ENCODE data around the gene POU2F2.

Gene POU2F2

DNA sequence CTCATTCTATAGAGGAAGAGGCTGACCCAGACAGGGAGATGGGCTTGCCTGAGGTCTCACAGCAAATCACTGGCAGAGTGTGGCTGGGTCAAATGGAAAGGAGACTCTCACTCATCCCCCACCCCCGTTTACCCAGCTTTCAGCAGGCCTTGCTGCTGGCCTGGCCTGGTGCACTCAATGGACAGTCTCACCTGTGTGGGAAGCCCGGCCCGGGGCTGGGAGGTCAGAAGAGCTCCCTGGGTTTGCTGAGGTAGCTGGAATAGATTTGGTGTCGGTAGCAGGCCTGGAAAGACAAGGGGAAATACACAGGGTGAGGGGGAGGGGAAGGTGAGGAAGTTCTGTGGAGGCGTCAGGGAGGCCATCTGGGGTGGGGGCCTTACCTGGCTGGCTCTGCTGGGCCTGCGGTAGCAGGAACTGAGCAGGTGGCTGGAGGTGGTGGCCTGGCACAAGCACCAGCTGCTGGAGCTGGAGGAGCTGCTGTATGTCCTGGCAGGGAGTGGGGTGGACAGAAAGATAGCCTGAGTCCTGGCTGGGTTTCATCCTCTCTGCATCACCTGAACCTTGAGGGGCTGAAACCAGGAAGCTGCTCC lies 32.8 kb downstream of the POU2F2 start:
- no peak for DNase-seq (ENCODE audit: low spot score)

- no peak for DNase-seq (ENCODE audit: low spot score)
These were observed 33.5 kb downstream of the POU2F2 start for GRCh38 chr19:42098781-42099180.

- DNase-seq (ENCODE audit: low spot score) = no peak
These were observed 34.8 kb downstream of the POU2F2 start for GRCh38 chr19:42097461-42097860.

- no peak for DNase-seq (ENCODE audit: low spot score)
These were observed 35.9 kb downstream of the POU2F2 start for GRCh38 chr19:42096255-42096837.

DNA sequence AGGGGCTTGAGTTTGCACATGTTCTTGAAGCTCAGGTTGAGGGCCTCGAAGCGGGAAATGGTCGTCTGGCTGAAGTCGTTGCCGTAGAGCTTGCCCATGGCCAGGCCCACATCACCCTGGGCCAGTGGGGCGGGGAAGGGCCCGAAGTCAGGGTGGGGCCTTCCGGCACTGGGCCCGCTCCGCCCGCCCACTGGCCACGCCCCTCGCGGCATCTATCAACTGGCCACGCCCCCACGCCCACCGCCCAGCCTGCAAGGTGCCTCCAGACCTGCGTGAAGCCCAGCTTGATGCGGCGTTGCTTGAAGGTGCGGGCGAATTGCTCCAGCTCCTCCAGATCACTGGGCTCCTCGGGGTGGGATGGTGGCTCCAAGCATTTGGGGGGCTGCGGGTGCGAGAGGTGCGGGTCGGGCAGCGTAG lies 36.4 kb downstream of the POU2F2 start:
- DNase-seq (ENCODE audit: low spot score) = no peak

DNA sequence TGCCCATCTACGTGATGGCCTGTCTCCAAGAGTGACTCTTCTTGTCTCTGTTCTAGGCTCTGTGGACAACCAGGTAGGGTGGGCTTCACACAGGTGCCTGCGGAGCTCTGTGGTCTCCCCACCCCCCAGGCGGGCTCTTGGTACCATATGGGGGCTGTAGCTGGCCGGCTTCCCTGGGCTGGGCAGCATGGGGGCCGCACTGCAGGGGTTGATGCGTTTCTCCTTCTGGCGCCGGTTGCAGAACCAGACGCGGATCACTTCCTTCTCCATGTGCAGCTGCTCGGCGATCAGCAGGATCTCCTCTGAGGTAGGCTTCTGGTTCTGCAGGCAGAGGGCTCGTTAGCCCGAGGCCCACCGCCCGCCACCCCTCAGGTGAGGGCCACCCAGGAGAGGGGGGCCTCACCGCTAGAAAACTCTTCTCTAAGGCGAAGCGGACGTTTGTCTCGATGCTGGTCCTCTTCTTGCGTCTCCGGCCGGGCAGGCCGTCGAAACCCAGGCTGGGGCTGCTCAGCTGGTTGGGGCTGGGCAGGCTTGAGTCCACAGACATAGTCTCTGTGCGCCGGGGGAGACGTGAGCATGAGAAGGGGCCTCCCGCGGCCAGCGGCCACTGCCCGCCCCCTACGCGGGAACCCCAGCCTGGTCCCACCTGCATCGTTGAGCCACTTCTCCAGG lies 37.0 kb downstream of the POU2F2 start:
- DNase-seq (ENCODE audit: low spot score) = no peak

GRCh38 chr19:42093926-42094325 lies 38.3 kb downstream of the POU2F2 start:
- no peak for DNase-seq (ENCODE audit: low spot score)

DNA sequence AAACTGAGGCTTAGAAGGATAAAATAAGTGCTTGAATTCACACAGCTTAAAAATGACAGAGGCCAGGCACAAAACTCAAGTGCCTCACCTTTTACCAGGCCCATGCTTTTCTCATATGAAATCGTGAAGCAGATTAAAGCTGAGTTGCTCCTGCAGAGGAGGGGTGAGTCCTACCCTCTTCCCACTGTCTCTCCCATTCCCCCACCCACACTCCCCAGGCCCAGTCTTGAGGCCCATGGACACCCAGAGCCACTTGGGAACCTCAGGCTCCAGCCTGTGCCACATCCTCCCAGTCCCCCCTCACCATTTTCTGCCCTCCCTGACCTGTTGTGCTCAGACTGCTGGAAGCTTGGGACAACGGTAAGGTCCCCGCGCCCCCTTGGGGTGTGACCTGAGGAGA lies 38.7 kb downstream of the POU2F2 start:
- DNase-seq (ENCODE audit: low spot score) = no peak

DNA sequence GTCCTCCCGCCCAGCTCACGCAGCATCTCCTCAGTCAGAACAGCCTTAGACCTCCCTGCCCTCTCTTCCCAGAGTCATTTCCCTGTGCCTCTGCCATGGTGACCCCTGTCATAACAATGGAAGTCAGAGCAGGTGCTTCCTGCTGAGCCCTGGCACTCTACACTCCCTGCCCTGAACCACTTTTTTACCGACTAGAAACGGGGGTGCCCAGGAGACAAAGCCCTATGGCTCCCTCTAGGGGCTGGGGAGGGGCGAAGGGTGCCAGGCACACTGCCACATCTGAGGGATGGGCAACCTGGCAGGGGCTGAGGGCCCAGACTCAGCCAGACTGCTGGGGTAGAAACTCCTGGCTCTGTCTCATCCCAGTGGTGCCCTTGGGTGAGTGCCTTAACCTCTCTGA lies 39.9 kb downstream of the POU2F2 start:
- no peak for DNase-seq (ENCODE audit: low spot score)

- DNase-seq (ENCODE audit: low spot score) = peak; percentile 69
These were observed 40.5 kb downstream of the POU2F2 start for GRCh38 chr19:42091742-42092141.

- no peak for DNase-seq (ENCODE audit: low spot score)
These were observed 40.9 kb downstream of the POU2F2 start for GRCh38 chr19:42091300-42091699.

DNA sequence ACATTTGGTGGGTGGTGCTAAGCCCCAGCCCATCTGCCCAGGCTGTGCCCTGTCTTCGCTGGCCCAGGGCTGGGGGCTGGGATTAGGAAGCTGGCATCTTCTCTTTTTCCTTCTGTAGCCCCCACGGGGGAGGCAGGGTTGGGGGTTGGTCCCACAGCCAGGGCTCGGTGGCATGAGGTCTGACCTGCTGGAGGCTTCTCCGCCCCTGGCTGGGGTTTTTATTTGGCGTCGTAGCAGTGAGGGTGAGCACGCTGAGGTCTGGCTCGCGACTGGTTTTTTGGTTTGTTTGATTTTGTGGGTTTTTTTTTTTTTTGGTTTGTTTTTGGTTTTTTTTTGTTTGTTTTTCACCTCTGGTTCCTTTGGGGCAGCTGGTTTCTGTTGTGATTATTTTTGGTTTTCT lies 41.6 kb downstream of the POU2F2 start:
- no peak for DNase-seq (ENCODE audit: low spot score)

- DNase-seq (ENCODE audit: low spot score) = no peak
These were observed 42.5 kb downstream of the POU2F2 start for GRCh38 chr19:42089772-42090171.

GRCh38 chr19:42089191-42089750 lies 43.0 kb downstream of the POU2F2 start:
- DNase-seq (ENCODE audit: low spot score) = no peak

- DNase-seq (ENCODE audit: low spot score) = no peak
These were observed 43.6 kb downstream of the POU2F2 start for GRCh38 chr19:42088471-42089190.

GRCh38 chr19:42086770-42087550 lies 45.3 kb downstream of the POU2F2 start:
- no peak for DNase-seq (ENCODE audit: low spot score)

- DNase-seq (ENCODE audit: low spot score) = no peak
These were observed 46.0 kb downstream of the POU2F2 start for GRCh38 chr19:42086188-42086736.

DNA sequence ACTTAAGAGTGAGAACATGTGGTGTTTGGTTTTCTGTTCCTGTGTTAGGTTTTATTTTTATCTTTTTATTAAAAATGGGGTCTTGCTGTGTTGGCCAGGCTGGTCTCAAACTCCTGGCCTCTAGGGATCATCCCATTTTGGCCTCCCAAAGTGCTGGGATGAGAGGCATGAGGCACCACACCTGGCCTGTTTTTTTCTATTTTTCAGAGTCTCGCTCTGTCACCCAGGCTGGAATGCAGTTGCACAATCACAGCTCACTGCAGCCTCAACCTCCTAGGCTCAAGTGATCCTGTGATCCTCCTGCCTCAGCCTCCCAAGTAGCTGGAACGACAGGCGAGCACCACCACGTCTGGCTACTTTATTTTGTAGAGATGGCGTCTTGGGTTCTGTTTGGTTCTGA lies 48.7 kb downstream of the POU2F2 start:
- no peak for DNase-seq (ENCODE audit: low spot score)

DNA sequence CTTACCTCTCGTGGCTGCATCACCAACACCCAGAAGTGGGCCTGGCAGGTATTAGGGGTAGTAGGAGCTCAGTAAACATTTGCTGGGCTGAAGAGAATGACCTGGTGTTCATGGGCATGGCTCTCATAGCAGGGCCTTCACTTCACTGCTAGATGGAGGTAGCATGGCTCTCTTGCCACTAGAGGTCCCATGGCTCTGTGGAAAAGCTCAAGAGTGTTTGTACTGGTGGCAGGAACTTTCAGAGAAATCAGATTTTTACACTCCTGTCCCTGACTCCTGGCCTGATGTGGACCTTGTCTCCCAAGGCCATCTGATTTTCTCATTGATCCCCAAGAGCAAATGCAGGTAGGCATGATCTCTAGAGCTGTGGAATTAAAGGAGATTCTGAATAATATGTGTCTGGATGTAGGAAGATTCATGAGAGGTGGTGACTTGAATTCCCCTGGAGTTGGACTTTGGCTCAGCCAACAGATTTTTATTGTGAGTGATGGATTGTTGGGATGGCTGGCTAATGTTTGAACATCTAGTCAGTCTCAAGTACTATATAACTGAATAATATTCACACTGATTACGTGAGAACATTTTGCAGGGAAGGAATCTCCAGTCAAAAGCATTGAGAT lies 50.6 kb downstream of the POU2F2 start:
- peak; percentile 69 for DNase-seq (ENCODE audit: low spot score)

GRCh38 chr19:42080764-42081375 lies 51.4 kb downstream of the POU2F2 start:
- DNase-seq (ENCODE audit: low spot score) = no peak
